ENCODE measurements around the gene VASP. TPM values are rescaled to one million over a fixed set of nuclear protein-coding genes. Genes with fewer than 3 reads are reported as not detected.

The VASP gene
- total and polyA plus RNA-seq, 4 donors, result 19.6 to 35.8 (median 34.5) TPM

GRCh38 chr19:45523642-45524256 is 16.5 kb downstream of the VASP start:
- H3K36me3 ChIP-seq (ENCODE audit: control insufficient read depth, insufficient read depth, low read length), result peaks cover 53% of the 10 kb centered on the region
- WGBS (ENCODE audit: insufficient coverage), result 93% methylated on average over 5 of the region's 9 CpGs
- H3K9me3 ChIP-seq (ENCODE audit: control insufficient read depth, insufficient read depth, low read length), result no peaks in the 10 kb centered on the region
- H3K27ac ChIP-seq (ENCODE audit: low read depth, low read length), result no peak overlapping the region
- DNase-seq (ENCODE audit: low read depth in 4 of 6, low spot score in 6 of 6), result peak in 3 of 6 donors; percentile 73 to 95 (median 93)
- no peak overlapping the region for H3K4me3 ChIP-seq (ENCODE audit: low read depth, low read length)
- H3K27me3 ChIP-seq (ENCODE audit: control insufficient read depth, insufficient read depth, low read length), result peaks cover 3% of the 10 kb centered on the region
- peaks cover 15% of the 10 kb centered on the region for H3K4me1 ChIP-seq (ENCODE audit: control insufficient read depth, insufficient read depth, low read length)

GRCh38 chr19:45524575-45525129 is 17.4 kb downstream of the VASP start:
- H3K27ac ChIP-seq (ENCODE audit: low read depth, low read length), result no peak overlapping the region
- H3K27me3 ChIP-seq (ENCODE audit: control insufficient read depth, insufficient read depth, low read length), result peaks cover 11% of the 10 kb centered on the region
- DNase-seq (ENCODE audit: low read depth in 4 of 6, low spot score in 6 of 6), result no peak
- H3K4me3 ChIP-seq (ENCODE audit: low read depth, low read length), result no peak overlapping the region
- H3K9me3 ChIP-seq (ENCODE audit: control insufficient read depth, insufficient read depth, low read length), result no peaks in the 10 kb centered on the region
- peaks cover 52% of the 10 kb centered on the region for H3K36me3 ChIP-seq (ENCODE audit: control insufficient read depth, insufficient read depth, low read length)
- H3K4me1 ChIP-seq (ENCODE audit: control insufficient read depth, insufficient read depth, low read length), result peaks cover 23% of the 10 kb centered on the region
- 91% methylated on average over 7 of the region's 15 CpGs for WGBS (ENCODE audit: insufficient coverage)

GRCh38 chr19:45526143-45526542 is 18.9 kb downstream of the VASP start:
- 72% methylated on average over 6 of the region's 9 CpGs for WGBS (ENCODE audit: insufficient coverage)
- peaks cover 13% of the 10 kb centered on the region for H3K27me3 ChIP-seq (ENCODE audit: control insufficient read depth, insufficient read depth, low read length)
- peak in 2 of 6 donors; percentile 84 to 85 for DNase-seq (ENCODE audit: low read depth in 4 of 6, low spot score in 6 of 6)

GRCh38 chr19:45526971-45527370 is 19.7 kb downstream of the VASP start:
- peaks cover 34% of the 10 kb centered on the region for H3K36me3 ChIP-seq (ENCODE audit: control insufficient read depth, insufficient read depth, low read length)
- H3K27ac ChIP-seq (ENCODE audit: low read depth, low read length), result no peak overlapping the region
- H3K9me3 ChIP-seq (ENCODE audit: control insufficient read depth, insufficient read depth, low read length), result no peaks in the 10 kb centered on the region
- no peak overlapping the region for H3K4me3 ChIP-seq (ENCODE audit: low read depth, low read length)
- no peak for DNase-seq (ENCODE audit: low read depth in 4 of 6, low spot score in 6 of 6)
- 100% methylated on average over 3 of the region's 4 CpGs for WGBS (ENCODE audit: insufficient coverage)
- peaks cover 13% of the 10 kb centered on the region for H3K27me3 ChIP-seq (ENCODE audit: control insufficient read depth, insufficient read depth, low read length)
- peaks cover 25% of the 10 kb centered on the region for H3K4me1 ChIP-seq (ENCODE audit: control insufficient read depth, insufficient read depth, low read length)

More at GRCh38 chr19:45526143-45526542, 18.9 kb downstream of the VASP start:
- H3K4me3 ChIP-seq (ENCODE audit: low read depth, low read length), result no peak overlapping the region
- peaks cover 42% of the 10 kb centered on the region for H3K36me3 ChIP-seq (ENCODE audit: control insufficient read depth, insufficient read depth, low read length)
- no peaks in the 10 kb centered on the region for H3K9me3 ChIP-seq (ENCODE audit: control insufficient read depth, insufficient read depth, low read length)
- peaks cover 25% of the 10 kb centered on the region for H3K4me1 ChIP-seq (ENCODE audit: control insufficient read depth, insufficient read depth, low read length)
- H3K27ac ChIP-seq (ENCODE audit: low read depth, low read length), result no peak overlapping the region

GRCh38 chr19:45527731-45528130 is 20.5 kb downstream of the VASP start:
- no peak for DNase-seq (ENCODE audit: low read depth in 4 of 6, low spot score in 6 of 6)
- WGBS (ENCODE audit: insufficient coverage), result 60% methylated on average over 13 of the region's 15 CpGs
- Histone ChIP-seq H3K4me1 (ENCODE audit: control insufficient read depth, insufficient read depth, low read length) (peaks cover 25% of the 10 kb centered on the region), H3K27ac (ENCODE audit: low read depth, low read length) (no peak overlapping the region), H3K36me3 (ENCODE audit: control insufficient read depth, insufficient read depth, low read length) (peaks cover 27% of the 10 kb centered on the region), H3K27me3 (ENCODE audit: control insufficient read depth, insufficient read depth, low read length) (peaks cover 13% of the 10 kb centered on the region), H3K9me3 (ENCODE audit: control insufficient read depth, insufficient read depth, low read length) (no peaks in the 10 kb centered on the region), H3K4me3 (ENCODE audit: low read depth, low read length) (no peak overlapping the region)

- no peak overlapping the region for H3K27ac ChIP-seq (ENCODE audit: low read depth, low read length)
These were observed 21.0 kb downstream of the VASP start for GRCh38 chr19:45528149-45528743.

GRCh38 chr19:45528744-45529419 is 21.6 kb downstream of the VASP start:
- peak in 3 of 6 donors; percentile 48 to 92 (median 84) for DNase-seq (ENCODE audit: low read depth in 4 of 6, low spot score in 6 of 6)
- WGBS (ENCODE audit: insufficient coverage), result 1% methylated on average over 49 of the region's 49 CpGs
- H3K27ac ChIP-seq (ENCODE audit: low read depth, low read length), result no peak overlapping the region

More at GRCh38 chr19:45528149-45528743, 21.0 kb downstream of the VASP start:
- H3K4me3 ChIP-seq (ENCODE audit: low read depth, low read length), result peak overlapping the region; percentile 26
- 19% methylated on average over 15 of the region's 17 CpGs for WGBS (ENCODE audit: insufficient coverage)
- no peaks in the 10 kb centered on the region for H3K9me3 ChIP-seq (ENCODE audit: control insufficient read depth, insufficient read depth, low read length)
- H3K36me3 ChIP-seq (ENCODE audit: control insufficient read depth, insufficient read depth, low read length), result peaks cover 27% of the 10 kb centered on the region
- peaks cover 25% of the 10 kb centered on the region for H3K4me1 ChIP-seq (ENCODE audit: control insufficient read depth, insufficient read depth, low read length)
- DNase-seq (ENCODE audit: low read depth in 4 of 6, low spot score in 6 of 6), result peak in 2 of 6 donors; percentile 40 to 62
- peaks cover 13% of the 10 kb centered on the region for H3K27me3 ChIP-seq (ENCODE audit: control insufficient read depth, insufficient read depth, low read length)

GRCh38 chr19:45529420-45529785 is 22.1 kb downstream of the VASP start:
- H3K4me3 ChIP-seq (ENCODE audit: low read depth, low read length), result peak overlapping the region; percentile 26
- peaks cover 23% of the 10 kb centered on the region for H3K36me3 ChIP-seq (ENCODE audit: control insufficient read depth, insufficient read depth, low read length)
- 28% methylated on average over 8 of the region's 14 CpGs for WGBS (ENCODE audit: insufficient coverage)

More at GRCh38 chr19:45528744-45529419, 21.6 kb downstream of the VASP start:
- peaks cover 13% of the 10 kb centered on the region for H3K27me3 ChIP-seq (ENCODE audit: control insufficient read depth, insufficient read depth, low read length)
- H3K4me3 ChIP-seq (ENCODE audit: low read depth, low read length), result peak overlapping the region; percentile 26
- H3K36me3 ChIP-seq (ENCODE audit: control insufficient read depth, insufficient read depth, low read length), result peaks cover 26% of the 10 kb centered on the region
- H3K9me3 ChIP-seq (ENCODE audit: control insufficient read depth, insufficient read depth, low read length), result no peaks in the 10 kb centered on the region
- H3K4me1 ChIP-seq (ENCODE audit: control insufficient read depth, insufficient read depth, low read length), result peaks cover 25% of the 10 kb centered on the region

GRCh38 chr19:45531349-45531748 is 24.1 kb downstream of the VASP start:
- Histone ChIP-seq H3K36me3 (ENCODE audit: control insufficient read depth, insufficient read depth, low read length) (peaks cover 6% of the 10 kb centered on the region), H3K27me3 (ENCODE audit: control insufficient read depth, insufficient read depth, low read length) (peaks cover 13% of the 10 kb centered on the region), H3K4me3 (ENCODE audit: low read depth, low read length) (no peak overlapping the region), H3K9me3 (ENCODE audit: control insufficient read depth, insufficient read depth, low read length) (no peaks in the 10 kb centered on the region), H3K27ac (ENCODE audit: low read depth, low read length) (no peak overlapping the region), H3K4me1 (ENCODE audit: control insufficient read depth, insufficient read depth, low read length) (peaks cover 21% of the 10 kb centered on the region)
- WGBS (ENCODE audit: insufficient coverage), result 100% methylated on average over 1 of the region's 1 CpG
- no peak for DNase-seq (ENCODE audit: low read depth in 4 of 6, low spot score in 6 of 6)

More at GRCh38 chr19:45529420-45529785, 22.1 kb downstream of the VASP start:
- Histone ChIP-seq H3K27me3 (ENCODE audit: control insufficient read depth, insufficient read depth, low read length) (peaks cover 13% of the 10 kb centered on the region), H3K4me1 (ENCODE audit: control insufficient read depth, insufficient read depth, low read length) (peaks cover 25% of the 10 kb centered on the region), H3K9me3 (ENCODE audit: control insufficient read depth, insufficient read depth, low read length) (no peaks in the 10 kb centered on the region), H3K27ac (ENCODE audit: low read depth, low read length) (no peak overlapping the region)
- no peak for DNase-seq (ENCODE audit: low read depth in 4 of 6, low spot score in 6 of 6)

Measured in spinal cord (tissue), 10 donors.